HG02763 (cell line): ENCODE measurements around the gene EIF5A.

Experiments used
- ATAC-seq: cut with Tn5 transposase; IDR thresholded peaks from one replicate; pipeline ENCODE4 v1.9.1; 2021; ENCODE audit warnings: mild to moderate bottlenecking, moderate library complexity; ENCODE audit not compliant: unreplicated experiment

The EIF5A gene

GRCh38 chr17:7312432-7313087 lies 5.1 kb downstream of the EIF5A start:
- no peak for ATAC-seq

- no peak for ATAC-seq
Measured at GRCh38 chr17:7313088-7313889, 5.9 kb downstream of the EIF5A start.

DNA sequence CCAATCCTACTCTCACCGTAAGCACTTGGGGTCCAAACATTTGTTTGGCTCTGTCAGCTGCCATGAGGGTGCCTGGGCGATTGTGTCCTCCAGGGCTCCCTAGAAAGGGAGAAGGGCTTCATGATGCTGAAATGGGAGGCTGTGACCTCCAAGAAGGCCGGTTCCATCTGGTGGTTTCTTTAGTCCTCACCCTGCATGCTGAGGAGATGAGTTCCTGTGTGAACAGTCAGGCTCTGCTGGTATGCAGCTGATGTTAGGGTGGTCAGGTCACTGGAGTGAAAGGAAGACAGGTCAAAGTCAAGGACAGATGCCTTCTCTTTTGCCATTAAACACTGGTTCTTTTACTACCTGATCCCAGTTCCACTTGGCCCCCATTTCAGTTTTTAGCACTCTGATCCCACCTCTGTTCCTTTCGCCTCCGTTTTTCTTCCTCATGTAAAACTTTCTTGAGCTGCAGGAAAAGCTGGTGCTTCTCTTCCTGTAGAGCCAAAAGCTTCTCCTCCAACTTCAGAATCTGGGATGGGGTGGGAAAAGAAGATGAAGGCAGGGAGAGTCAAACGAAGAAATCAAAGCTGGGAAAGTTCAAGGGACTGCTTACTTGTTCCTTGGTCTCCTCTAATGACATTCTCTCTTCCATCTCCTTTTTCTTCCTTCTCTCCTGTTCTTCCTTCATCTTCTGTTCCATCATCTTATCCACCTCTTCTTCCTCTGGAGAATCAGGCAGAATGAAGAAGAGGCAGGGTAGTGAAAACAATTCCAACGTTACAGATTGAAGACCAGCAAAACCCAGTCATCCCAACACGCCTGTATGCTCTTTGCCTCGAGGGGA lies 6.7 kb downstream of the EIF5A start:
- ATAC-seq, result no peak

DNA sequence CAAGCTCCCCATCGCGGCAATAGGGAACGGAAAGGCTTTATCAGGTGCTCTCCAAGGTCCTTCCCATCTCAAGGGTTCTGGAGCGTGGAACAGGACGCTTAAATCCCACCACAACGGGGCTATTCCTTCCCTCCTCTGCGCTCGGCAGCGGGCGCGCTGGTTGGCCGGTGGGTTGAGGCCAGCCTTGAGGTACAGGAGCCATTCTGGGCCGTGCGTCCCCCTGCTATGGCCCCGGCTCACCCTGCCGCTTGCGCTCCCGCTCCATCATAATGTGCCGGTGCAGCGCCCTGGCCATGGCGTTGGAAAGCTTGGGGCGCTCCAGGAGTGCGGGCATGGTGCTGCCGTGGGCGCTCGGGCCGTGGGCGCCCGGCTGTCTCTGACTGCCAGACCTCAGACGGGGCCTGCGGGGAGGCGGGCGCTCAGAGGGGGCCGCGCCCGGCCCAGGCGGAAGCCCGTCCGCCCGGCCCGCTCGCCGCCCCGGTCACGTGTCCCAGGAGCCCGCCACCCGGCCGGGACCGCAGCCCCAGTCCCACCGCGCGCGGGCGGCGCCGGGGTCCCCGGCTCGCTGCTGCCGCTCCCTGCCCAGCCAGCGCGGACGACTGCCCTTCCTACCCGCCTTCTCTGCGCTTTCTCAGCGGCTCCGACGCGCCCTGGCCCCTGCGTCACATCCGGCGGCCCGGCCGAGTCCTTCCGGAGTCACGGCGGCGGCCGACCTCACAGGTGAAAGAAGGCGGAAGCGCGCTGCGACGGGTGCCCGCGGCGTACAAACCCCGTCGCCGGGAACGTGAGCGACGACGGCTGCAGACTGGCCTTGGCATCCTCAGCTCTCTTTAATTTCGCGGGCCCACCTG lies 7.5 kb downstream of the EIF5A start, which contains the start of gene GPS2:
Gene GPS2, minus strand, starts transcription at position 642 of the 851 bp plus-strand sequence. Its CDS starts 308 bp downstream, at position 334.
- peak; percentile 72 for ATAC-seq

DNA sequence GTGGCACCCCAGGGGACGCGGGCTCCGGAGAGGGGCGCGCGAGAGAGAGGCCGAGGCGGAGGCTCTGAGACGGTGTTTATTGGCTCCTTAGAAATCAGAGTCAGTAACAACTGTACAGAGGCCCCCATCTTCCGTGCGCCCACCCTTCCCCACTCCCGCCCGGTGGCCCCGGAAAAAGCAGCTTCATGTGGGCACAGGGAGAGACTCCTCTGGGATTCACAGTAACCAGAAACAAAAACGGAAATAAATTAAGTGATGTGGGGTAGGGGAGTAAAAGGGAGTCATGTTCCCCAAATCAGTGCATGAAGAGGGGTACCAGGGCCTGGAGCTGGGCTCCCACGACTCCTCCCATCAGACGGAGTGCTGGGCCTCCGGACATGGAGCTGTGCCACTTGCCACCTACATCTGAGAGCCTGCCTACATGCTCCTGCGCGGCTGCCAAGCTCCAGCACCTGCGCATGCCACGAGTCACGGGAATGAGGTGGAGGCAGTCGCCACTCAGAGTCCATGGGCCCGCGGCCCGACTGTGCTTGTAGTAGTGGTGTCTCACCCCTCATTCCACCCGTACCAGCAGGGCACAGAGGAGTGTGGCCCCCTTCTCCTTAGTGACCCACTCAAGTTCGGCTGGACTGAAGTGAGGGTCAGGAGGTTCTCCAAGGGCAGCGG lies 8.3 kb downstream of the EIF5A start:
- ATAC-seq, result no peak

- ATAC-seq, result no peak
Measured at GRCh38 chr17:7317161-7317803, 9.9 kb downstream of the EIF5A start.

GRCh38 chr17:7318121-7318860 lies 10.9 kb downstream of the EIF5A start:
- no peak for ATAC-seq

DNA sequence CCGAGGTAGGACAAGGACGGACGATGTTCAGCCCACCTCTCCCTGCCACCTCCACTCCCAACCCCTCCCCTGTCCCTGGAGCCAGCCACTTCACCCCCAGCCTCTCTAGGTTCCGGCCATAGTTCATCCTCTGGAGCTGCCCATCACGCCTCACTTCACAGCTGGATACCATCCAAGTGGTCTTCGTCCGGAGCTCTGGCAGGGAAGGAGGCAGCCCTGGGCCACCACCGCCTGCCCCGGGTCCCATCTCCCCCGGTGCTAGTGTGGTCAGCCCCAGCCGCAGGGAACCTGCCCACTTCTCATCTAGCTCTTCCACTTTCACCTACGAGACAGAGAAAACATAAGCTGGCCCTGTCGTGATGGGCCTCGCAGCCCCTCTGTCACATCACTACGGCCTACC lies 14.0 kb downstream of the EIF5A start:
- ATAC-seq, result no peak

DNA sequence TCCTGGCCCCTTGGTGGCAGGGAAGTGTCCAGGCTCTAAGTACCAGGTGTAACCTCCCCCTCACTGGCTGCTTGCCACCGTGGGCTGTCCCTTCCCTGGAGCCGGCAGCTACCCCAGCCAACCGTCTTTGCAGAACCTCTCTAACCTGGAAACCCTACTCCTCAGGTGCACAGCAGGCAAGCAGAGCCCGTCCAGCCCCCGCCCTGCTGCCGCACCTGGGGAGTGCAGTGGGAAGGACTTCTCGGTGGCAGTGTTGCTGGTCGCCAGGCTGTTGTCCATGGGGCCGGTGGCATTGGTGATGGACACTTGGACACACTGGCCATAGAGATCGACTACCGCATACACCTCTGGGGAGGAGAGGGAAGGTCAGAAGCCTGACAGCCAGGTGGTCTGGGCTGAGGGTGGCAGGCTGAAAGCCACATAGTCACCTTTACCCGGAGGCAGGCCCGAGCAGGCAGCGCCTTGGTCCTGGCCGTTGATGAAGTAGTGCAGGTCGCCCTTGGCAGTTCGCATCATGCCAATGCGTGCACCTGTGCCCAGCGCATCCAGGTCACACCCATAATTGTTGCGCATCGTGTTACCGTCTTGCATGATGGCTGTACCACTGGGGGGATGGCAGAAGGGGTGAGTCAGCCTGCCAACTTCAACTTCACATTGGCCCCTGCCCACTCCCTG lies 15.2 kb downstream of the EIF5A start:
- no peak for ATAC-seq

GRCh38 chr17:7323731-7324437 lies 16.5 kb downstream of the EIF5A start:
- ATAC-seq, result no peak

DNA sequence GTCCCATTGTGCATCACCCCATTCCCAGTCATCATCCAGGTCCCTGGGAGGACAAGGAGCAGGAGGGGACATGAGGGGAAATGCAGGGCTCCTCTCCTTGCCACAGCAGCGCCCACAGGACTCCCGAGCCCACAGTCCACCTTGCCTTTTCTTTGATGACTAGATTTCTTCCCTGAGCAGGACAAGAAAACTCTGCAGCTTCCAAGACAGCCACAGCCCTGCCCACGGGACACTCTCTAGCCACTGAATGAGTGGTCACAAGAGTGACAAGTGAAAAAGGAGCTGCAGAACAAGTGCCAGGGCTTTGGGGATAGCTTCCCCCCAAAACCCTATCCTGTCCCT lies 17.0 kb downstream of the EIF5A start:
- ATAC-seq, result no peak

DNA sequence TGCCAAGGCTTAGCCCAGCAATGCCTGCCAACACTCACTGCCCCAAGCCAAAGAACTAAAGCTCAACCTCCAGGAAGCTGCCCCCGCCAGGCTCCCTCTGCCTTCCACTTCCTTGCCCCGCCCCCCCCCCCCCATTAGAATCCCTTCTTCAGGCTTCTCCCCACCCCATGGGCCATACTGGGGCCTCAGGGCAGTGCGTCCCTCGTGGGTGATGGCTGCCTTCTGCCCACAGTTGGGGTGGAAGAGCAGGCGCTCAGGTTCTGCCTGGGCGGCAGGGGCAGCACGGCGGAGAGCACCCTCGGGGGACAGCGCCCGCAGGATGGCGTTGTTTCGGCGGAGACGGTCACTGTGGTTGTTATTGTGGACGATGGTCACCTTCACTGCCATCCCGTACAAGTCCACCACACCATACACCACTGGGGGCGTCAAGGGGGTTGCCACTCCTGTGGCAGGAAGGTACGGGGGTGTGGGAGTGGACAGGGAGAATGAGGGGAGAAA lies 17.7 kb downstream of the EIF5A start:
- no peak for ATAC-seq

GRCh38 chr17:7326186-7326585 lies 18.8 kb downstream of the EIF5A start:
- ATAC-seq, result no peak

- ATAC-seq, result no peak
Measured at GRCh38 chr17:7327056-7327455, 19.6 kb downstream of the EIF5A start.

DNA sequence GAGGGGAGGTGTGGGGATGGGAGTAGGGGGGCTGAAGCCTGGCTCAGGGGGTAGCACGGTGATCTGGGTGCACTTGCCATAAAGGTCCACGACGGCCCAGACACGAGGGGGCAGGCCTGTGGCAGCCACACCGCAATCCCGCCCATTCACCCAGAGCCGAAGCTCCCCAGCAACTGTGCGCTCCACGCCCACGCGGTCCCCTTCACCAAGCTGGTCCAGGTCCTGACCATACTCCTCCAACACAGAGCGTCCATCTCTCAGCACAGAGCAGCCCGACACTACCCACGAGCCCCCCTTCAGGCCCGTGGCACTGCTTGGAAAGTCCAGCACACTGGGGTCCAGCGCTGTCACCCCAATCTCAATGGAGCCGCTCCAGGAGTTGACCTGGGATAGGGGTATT lies 20.1 kb downstream of the EIF5A start:
- ATAC-seq, result no peak

- no peak for ATAC-seq
Measured at GRCh38 chr17:7328009-7328408, 20.6 kb downstream of the EIF5A start.

GRCh38 chr17:7328840-7329373 lies 21.5 kb downstream of the EIF5A start, which contains the start of gene NEURL4:
TSS of gene NEURL4 (minus strand) at chr17:7329335. CDS start at chr17:7329312, 23 bp downstream.
- no peak for ATAC-seq
